ENCODE results near the gene MAST2.
"Not testable (repeated sequence)": the region's sequence is repeated elsewhere in the genome, so short reads cannot be mapped to it uniquely, and the experiment has no call there.

The MAST2 gene

GRCh38 chr1:45862008-45862407 lies 58.6 kb downstream of the MAST2 start:
- DNase-seq = no peak

- DNase-seq = no peak
Observed at GRCh38 chr1:45863218-45863617, 59.8 kb downstream of the MAST2 start.

- DNase-seq = no peak
Observed at GRCh38 chr1:45864167-45865106, 61.0 kb downstream of the MAST2 start.

- no peak for DNase-seq
Observed at GRCh38 chr1:45867697-45868348, 64.4 kb downstream of the MAST2 start.

- no peak for DNase-seq
Observed at GRCh38 chr1:45868861-45869260, 65.4 kb downstream of the MAST2 start.

GRCh38 chr1:45870500-45870899 lies 67.1 kb downstream of the MAST2 start:
- DNase-seq = no peak

- DNase-seq = not testable (repeated sequence)
Observed at GRCh38 chr1:45872173-45872801, 68.9 kb downstream of the MAST2 start.

- no peak for DNase-seq
Observed at GRCh38 chr1:45876000-45876617, 72.7 kb downstream of the MAST2 start.

GRCh38 chr1:45877264-45877663 lies 73.9 kb downstream of the MAST2 start:
- no peak for DNase-seq

- no peak for DNase-seq
Observed at GRCh38 chr1:45879885-45880598, 76.6 kb downstream of the MAST2 start.

- no peak for DNase-seq
Observed at GRCh38 chr1:45880930-45881329, 77.5 kb downstream of the MAST2 start.

GRCh38 chr1:45883658-45884057 lies 80.2 kb downstream of the MAST2 start:
- DNase-seq = no peak

- DNase-seq = no peak
Observed at GRCh38 chr1:45884700-45885099, 81.3 kb downstream of the MAST2 start.

GRCh38 chr1:45886229-45886628 lies 82.8 kb downstream of the MAST2 start:
- no peak for DNase-seq

GRCh38 chr1:45887156-45887842 lies 83.9 kb downstream of the MAST2 start:
- no peak for DNase-seq

GRCh38 chr1:45890078-45890477 lies 86.7 kb downstream of the MAST2 start:
- no peak for DNase-seq

- no peak for DNase-seq
Observed at GRCh38 chr1:45891087-45891486, 87.7 kb downstream of the MAST2 start.

GRCh38 chr1:45892068-45892785 lies 88.8 kb downstream of the MAST2 start:
- DNase-seq = no peak

- DNase-seq = no peak
Observed at GRCh38 chr1:45894331-45894730, 90.9 kb downstream of the MAST2 start.

- no peak for DNase-seq
Observed at GRCh38 chr1:45894921-45895320, 91.5 kb downstream of the MAST2 start.

- DNase-seq = no peak
Observed at GRCh38 chr1:45895406-45895805, 92.0 kb downstream of the MAST2 start.

Data from right forelimb (tissue), 1 donor.